ENCODE results near the gene TRIM9. TPM values are rescaled to one million over a fixed set of nuclear protein-coding genes. Genes with fewer than 3 reads are reported as not detected.

Gene TRIM9
- total and polyA plus RNA-seq, 2 donors (not counting 1 experiment from before 2014, with no cell fraction given), result 0.10 to 0.50 TPM

GRCh38 chr14:51084507-51084906 lies 10.4 kb downstream of the TRIM9 start:
- TF ChIP-seq EZH2 (IDR thresholded peaks at IDR 0.05; ENCODE audit: low read length, missing control alignments), result no peak
- DNase-seq (ENCODE audit: low read depth in 2 of 2), result no peak
- H3K27ac ChIP-seq (ENCODE audit: insufficient read depth, low read length), result no peak overlapping the region

GRCh38 chr14:51082349-51082748 lies 12.6 kb downstream of the TRIM9 start:
- Histone ChIP-seq H3K79me2 (ENCODE audit: control insufficient read depth, insufficient read depth, low read length) (no peaks in the 10 kb centered on the region), H3K36me3 (ENCODE audit: control insufficient read depth, insufficient read depth, low read length) (no peaks in the 10 kb centered on the region), H3K4me1 (ENCODE audit: control insufficient read depth, extremely low read depth, insufficient read depth, low read length) (no peaks in the 10 kb centered on the region), H3K27ac (ENCODE audit: insufficient read depth, low read length) (no peak overlapping the region), H3K4me2 (ENCODE audit: extremely low read depth, insufficient read depth, low read length) (no peak overlapping the region), H3K9me3 (ENCODE audit: control insufficient read depth, insufficient read depth, low read depth, low read length) (no peaks in the 10 kb centered on the region), H2AFZ (ENCODE audit: low read length) (no peak overlapping the region), H3K27me3 (ENCODE audit: control insufficient read depth, insufficient read depth, low read length) (no peaks in the 10 kb centered on the region), H4K20me1 (ENCODE audit: control insufficient read depth, extremely low read depth, insufficient read depth, low read length) (no peaks in the 10 kb centered on the region), H3K4me3 (replicated peaks in 1 of 4; ENCODE audit: control extremely low read depth in 1 of 4, insufficient read depth in 1 of 4, low read depth in 3 of 4, low read length in 4 of 4) (no peak overlapping the region), H3K9ac (ENCODE audit: insufficient read depth, low read length) (no peak overlapping the region)
- TF ChIP-seq CTCF (conservative IDR thresholded peaks at IDR 0.05 in 1 of 2, IDR thresholded peaks at IDR 0.05 in 1 of 2; ENCODE audit: low read depth in 1 of 2, low read length in 2 of 2), result no peak
- TF ChIP-seq EZH2 (IDR thresholded peaks at IDR 0.05; ENCODE audit: low read length, missing control alignments), result no peak
- peak in 1 of 2 donors; percentile 64 for DNase-seq (ENCODE audit: low read depth in 2 of 2)

More at GRCh38 chr14:51084507-51084906, 10.4 kb downstream of the TRIM9 start:
- no peak overlapping the region for H3K4me2 ChIP-seq (ENCODE audit: extremely low read depth, insufficient read depth, low read length)
- H3K36me3 ChIP-seq (ENCODE audit: control insufficient read depth, insufficient read depth, low read length), result no peaks in the 10 kb centered on the region
- no peaks in the 10 kb centered on the region for H3K4me1 ChIP-seq (ENCODE audit: control insufficient read depth, extremely low read depth, insufficient read depth, low read length)
- no peaks in the 10 kb centered on the region for H3K79me2 ChIP-seq (ENCODE audit: control insufficient read depth, insufficient read depth, low read length)
- no peaks in the 10 kb centered on the region for H4K20me1 ChIP-seq (ENCODE audit: control insufficient read depth, extremely low read depth, insufficient read depth, low read length)
- H3K9me3 ChIP-seq (ENCODE audit: control insufficient read depth, insufficient read depth, low read depth, low read length), result no peaks in the 10 kb centered on the region
- no peak overlapping the region for H3K4me3 ChIP-seq (replicated peaks in 1 of 4; ENCODE audit: control extremely low read depth in 1 of 4, insufficient read depth in 1 of 4, low read depth in 3 of 4, low read length in 4 of 4)
- no peak overlapping the region for H2AFZ ChIP-seq (ENCODE audit: low read length)
- no peaks in the 10 kb centered on the region for H3K27me3 ChIP-seq (ENCODE audit: control insufficient read depth, insufficient read depth, low read length)
- no peak overlapping the region for H3K9ac ChIP-seq (ENCODE audit: insufficient read depth, low read length)

- no peak for TF ChIP-seq CTCF (conservative IDR thresholded peaks at IDR 0.05 in 1 of 2, IDR thresholded peaks at IDR 0.05 in 1 of 2; ENCODE audit: low read depth in 1 of 2, low read length in 2 of 2)
- no peak for TF ChIP-seq EZH2 (IDR thresholded peaks at IDR 0.05; ENCODE audit: low read length, missing control alignments)
These were observed 13.2 kb downstream of the TRIM9 start for GRCh38 chr14:51081712-51082111.

More at GRCh38 chr14:51081712-51082111, 13.2 kb downstream of the TRIM9 start:
- no peak for DNase-seq (ENCODE audit: low read depth in 2 of 2)
- Histone ChIP-seq H3K27ac (ENCODE audit: insufficient read depth, low read length) (no peak overlapping the region), H3K36me3 (ENCODE audit: control insufficient read depth, insufficient read depth, low read length) (no peaks in the 10 kb centered on the region), H3K4me1 (ENCODE audit: control insufficient read depth, extremely low read depth, insufficient read depth, low read length) (no peaks in the 10 kb centered on the region), H3K4me2 (ENCODE audit: extremely low read depth, insufficient read depth, low read length) (no peak overlapping the region), H3K9me3 (ENCODE audit: control insufficient read depth, insufficient read depth, low read depth, low read length) (no peaks in the 10 kb centered on the region), H3K9ac (ENCODE audit: insufficient read depth, low read length) (no peak overlapping the region), H2AFZ (ENCODE audit: low read length) (no peak overlapping the region), H3K79me2 (ENCODE audit: control insufficient read depth, insufficient read depth, low read length) (no peaks in the 10 kb centered on the region), H3K4me3 (replicated peaks in 1 of 4; ENCODE audit: control extremely low read depth in 1 of 4, insufficient read depth in 1 of 4, low read depth in 3 of 4, low read length in 4 of 4) (no peak overlapping the region), H3K27me3 (ENCODE audit: control insufficient read depth, insufficient read depth, low read length) (peaks cover under 1% of the 10 kb centered on the region), H4K20me1 (ENCODE audit: control insufficient read depth, extremely low read depth, insufficient read depth, low read length) (no peaks in the 10 kb centered on the region)
